Esophagus squamous epithelium (tissue), 4 donors: ENCODE results near the gene MAML3.

Experiments used
- CTCF ChIP-seq, 6 experiments: fragments of 450-650 bp in 4 of 6; fragments of 200-600 bp in 2 of 6; sonication (generic) in 2 of 6; IDR thresholded peaks; one replicate each; pipeline ENCODE4 v1.5.1; 2016 to 2019; ENCODE audit warnings: antibody characterized with exemption in 6 of 6, mild to moderate bottlenecking in 4 of 6, moderate library complexity in 4 of 6
- POLR2A ChIP-seq, 4 donors: fragments of 450-650 bp; IDR thresholded peaks; one replicate each; pipeline ENCODE4 v1.6.1; 2017; ENCODE audit warnings: antibody characterized with exemption in 4 of 4, mild to moderate bottlenecking in 4 of 4, moderate library complexity in 3 of 4

GRCh38 chr4:139942241-139942640 lies 211.7 kb downstream of the MAML3 start:
- TF ChIP-seq CTCF (IDR thresholded peaks at IDR 0.05), result no peak
- TF ChIP-seq POLR2A (IDR thresholded peaks at IDR 0.05), result no peak
